Activated CD8-positive, alpha-beta T cell treated with anti-CD3 and anti-CD28 coated beads for 36 hours (primary cell): ENCODE measurements around the gene COG4. TPM values are rescaled to one million over a fixed set of nuclear protein-coding genes. Genes with fewer than 3 reads are reported as not detected.

Source experiments
- ATAC-seq: fragments of 200-7000 bp; cut with Tn5 transposase; one replicate; pipeline ENCODE4 v1.10.0; 2021; ENCODE audit warnings: mild to moderate bottlenecking, moderate library complexity
- CTCF ChIA-PET: fragments of 350-600 bp; sonication (Branson Sonifier 250); formaldehyde crosslinking; loops from one replicate; lab custom pipeline; 2021; ENCODE audit warnings: antibody characterized with exemption; lab: Charles Lee
- POLR2A ChIA-PET: fragments of 350-600 bp; sonication (Branson Sonifier 250); formaldehyde crosslinking; loops from one replicate; lab custom pipeline; 2021; ENCODE audit warnings: antibody characterized with exemption; lab: Charles Lee
- DNase-seq: peaks from one replicate; pipeline ENCODE4 v3.0.0-alpha.2; 2020
- H3K27ac Mint-ChIP-seq: one replicate; pipeline ENCODE4 v1.8.0; 2021; ENCODE audit warnings: mild to moderate bottlenecking, mixed read lengths
- H3K27me3 Mint-ChIP-seq: one replicate; pipeline ENCODE4 v1.8.0; 2021; ENCODE audit warnings: mixed read lengths
- H3K36me3 Mint-ChIP-seq: one replicate; pipeline ENCODE4 v1.8.0; 2021; ENCODE audit warnings: low read depth, mixed read lengths
- H3K4me1 Mint-ChIP-seq: one replicate; pipeline ENCODE4 v1.8.0; 2021; ENCODE audit warnings: low read depth, mixed read lengths
- H3K4me3 Mint-ChIP-seq: one replicate; pipeline ENCODE4 v1.8.0; 2021; ENCODE audit warnings: mild to moderate bottlenecking, moderate library complexity, mixed read lengths
- H3K9me3 Mint-ChIP-seq: one replicate; pipeline ENCODE4 v1.8.0; 2021; ENCODE audit warnings: mixed read lengths
- intact Hi-C: fragments of 100-400 bp; cut with micrococcal nuclease; formaldehyde crosslinking; loops from one replicate; pipeline ENCODE4 v1.10.0; 2022
- total RNA-seq, 2 experiments: library from RNA; stranded (reverse); gene quantifications; one replicate each; pipeline ENCODE4 v1.2.3, GENCODE V29; 2021
- TF ChIP-seq, protein P1 (sequence below): fragments of 200-600 bp; IDR thresholded peaks from one replicate; pipeline ENCODE4 v1.8.0; 2022; ENCODE audit warnings: antibody characterized with exemption, mild to moderate bottlenecking

Gene COG4
- total RNA-seq, 2 experiments from 2014 or later = 38.0 to 39.0 TPM

DNA sequence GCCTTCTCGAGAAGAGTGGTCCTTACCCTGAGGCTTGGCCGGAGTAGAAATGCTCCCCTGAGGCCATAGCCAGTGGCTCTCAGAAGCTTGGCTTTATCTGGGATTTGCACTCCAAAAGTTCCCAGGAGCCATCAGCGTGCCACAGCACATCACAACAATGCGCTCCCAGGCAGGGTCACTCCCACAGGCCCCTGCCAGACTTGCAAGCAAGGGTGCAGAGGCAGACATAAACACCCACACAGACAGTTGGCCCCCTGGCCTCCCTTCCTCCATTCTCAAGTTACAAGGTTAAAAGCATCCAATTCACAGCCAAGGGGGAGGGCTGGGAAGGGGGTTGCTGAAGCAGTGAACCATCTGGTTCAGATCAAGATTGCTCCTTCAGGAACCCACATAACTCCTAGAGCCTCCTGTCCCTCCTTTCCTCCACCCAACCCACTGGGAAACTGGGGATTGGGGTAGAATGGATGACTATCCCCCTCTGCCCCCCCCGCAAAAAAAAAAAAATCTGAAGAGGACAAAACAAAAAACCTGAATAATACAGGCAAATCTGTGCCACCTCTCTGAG lies 86.3 kb downstream of the COG4 start:
- POLR2A ChIA-PET = interaction anchor here (0.9 to 3.0 kb wide), 5 partner anchors 13 to 86 kb away, joined by 3 to 23 read pairs (median 5); partner anchors contain the start of gene COG4

DNA sequence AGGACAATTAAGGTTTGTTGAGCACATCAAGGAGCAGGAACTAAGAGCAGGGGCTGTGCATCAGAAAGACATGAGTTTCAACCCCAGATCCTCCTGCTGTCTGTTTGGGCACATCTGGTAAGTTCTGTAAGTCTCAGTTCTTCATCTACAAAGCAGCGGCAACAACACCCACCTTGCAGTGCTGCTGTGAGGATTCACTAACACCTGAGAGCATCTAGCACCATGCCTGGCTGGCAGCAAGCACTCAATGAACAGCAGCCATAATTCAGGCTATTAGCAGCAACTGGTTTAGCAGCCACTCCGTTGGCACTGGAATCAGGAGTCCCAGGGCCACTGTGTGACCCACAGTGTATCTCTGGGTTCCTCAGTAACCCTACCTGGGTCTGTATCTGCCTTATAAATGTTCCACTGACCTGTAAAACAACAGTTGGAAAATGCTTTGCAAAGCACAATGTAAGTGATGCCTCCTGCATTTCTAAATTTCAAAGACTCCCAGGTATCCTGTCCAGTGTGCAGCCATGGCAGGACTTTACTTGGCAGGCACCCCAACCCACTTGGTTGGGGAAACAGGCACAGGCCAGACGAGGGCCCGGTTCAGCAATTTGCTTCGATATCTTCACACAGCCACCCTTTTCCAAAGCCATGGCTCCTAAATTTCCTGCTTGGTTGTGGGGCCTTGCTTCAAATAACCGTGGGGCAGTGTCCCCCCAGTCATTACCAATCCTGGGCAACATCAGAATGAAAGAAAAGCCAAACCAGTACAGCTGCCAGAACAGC lies 88.7 kb downstream of the COG4 start:
- TF ChIP-seq, protein P1, sequence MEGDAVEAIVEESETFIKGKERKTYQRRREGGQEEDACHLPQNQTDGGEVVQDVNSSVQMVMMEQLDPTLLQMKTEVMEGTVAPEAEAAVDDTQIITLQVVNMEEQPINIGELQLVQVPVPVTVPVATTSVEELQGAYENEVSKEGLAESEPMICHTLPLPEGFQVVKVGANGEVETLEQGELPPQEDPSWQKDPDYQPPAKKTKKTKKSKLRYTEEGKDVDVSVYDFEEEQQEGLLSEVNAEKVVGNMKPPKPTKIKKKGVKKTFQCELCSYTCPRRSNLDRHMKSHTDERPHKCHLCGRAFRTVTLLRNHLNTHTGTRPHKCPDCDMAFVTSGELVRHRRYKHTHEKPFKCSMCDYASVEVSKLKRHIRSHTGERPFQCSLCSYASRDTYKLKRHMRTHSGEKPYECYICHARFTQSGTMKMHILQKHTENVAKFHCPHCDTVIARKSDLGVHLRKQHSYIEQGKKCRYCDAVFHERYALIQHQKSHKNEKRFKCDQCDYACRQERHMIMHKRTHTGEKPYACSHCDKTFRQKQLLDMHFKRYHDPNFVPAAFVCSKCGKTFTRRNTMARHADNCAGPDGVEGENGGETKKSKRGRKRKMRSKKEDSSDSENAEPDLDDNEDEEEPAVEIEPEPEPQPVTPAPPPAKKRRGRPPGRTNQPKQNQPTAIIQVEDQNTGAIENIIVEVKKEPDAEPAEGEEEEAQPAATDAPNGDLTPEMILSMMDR = no peak
- ChIA-PET CTCF (no interaction called here), POLR2A (interaction anchor here (1.2 kb wide), 1 partner anchor 54 kb away, joined by 8 read pairs; no protein-coding TSS in a partner anchor)
- Mint-ChIP-seq H3K9me3 (no peaks in the 10 kb centered on the region), H3K4me3 (no peak overlapping the region), H3K27ac (no peak overlapping the region), H3K4me1 (peaks cover 74% of the 10 kb centered on the region), H3K36me3 (peaks cover 8% of the 10 kb centered on the region), H3K27me3 (no peaks in the 10 kb centered on the region)
- ATAC-seq = no peak
- DNase-seq = no peak
- intact Hi-C loops = loop anchor here (5.0 kb wide), 1 partner anchor 52 kb away; no protein-coding TSS in a partner anchor

More for the DNA sequence above, 86.3 kb downstream of the COG4 start:
- ATAC-seq = no peak
- Mint-ChIP-seq H3K27me3 (no peaks in the 10 kb centered on the region), H3K36me3 (peaks cover 8% of the 10 kb centered on the region), H3K4me1 (peaks cover 57% of the 10 kb centered on the region), H3K4me3 (peak overlapping the region; percentile 95), H3K9me3 (no peaks in the 10 kb centered on the region), H3K27ac (peak overlapping the region; percentile 86)
- intact Hi-C loops = loop anchor here (5.0 kb wide), 1 partner anchor 55 kb away; no protein-coding TSS in a partner anchor
- peak; percentile 48 for DNase-seq
- CTCF ChIA-PET = interaction anchor here (1.0 to 1.5 kb wide), 3 partner anchors 28 to 69 kb away, joined by 3 read pairs; no protein-coding TSS in a partner anchor
- TF ChIP-seq, protein P1 = no peak

DNA sequence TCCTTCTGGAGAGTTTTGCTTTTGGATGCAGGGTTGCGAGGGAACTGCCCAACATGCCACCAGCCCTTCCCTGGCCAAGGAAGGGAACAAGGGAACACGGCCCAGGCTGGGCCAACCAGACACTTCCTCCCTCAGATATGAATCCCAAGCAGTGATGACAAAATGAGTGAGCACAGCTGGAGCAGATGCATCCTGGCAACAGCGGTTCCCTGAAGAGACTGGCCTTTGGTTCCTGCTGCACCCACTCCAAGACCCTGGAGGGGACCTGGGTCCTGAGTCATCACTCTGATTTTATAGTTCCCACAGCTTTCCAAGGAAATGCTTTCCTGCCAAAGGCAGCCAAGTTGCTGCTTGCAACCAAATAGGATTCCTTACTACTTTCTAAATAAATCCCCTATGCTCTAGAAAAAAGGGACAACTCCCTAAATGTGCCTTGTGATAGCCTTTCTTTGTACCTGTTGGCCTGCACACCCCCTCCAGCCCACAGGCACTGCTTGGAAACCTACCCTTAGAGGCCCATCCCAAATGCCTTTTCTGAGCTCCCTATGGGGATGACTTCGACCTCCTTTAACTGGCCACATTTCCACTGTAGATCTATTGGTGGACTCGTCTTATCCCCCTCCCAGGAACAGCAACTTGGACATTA lies 89.8 kb downstream of the COG4 start:
- Mint-ChIP-seq H3K36me3 (peaks cover 8% of the 10 kb centered on the region), H3K9me3 (no peaks in the 10 kb centered on the region), H3K4me1 (peaks cover 76% of the 10 kb centered on the region), H3K27ac (peak overlapping the region; percentile 4), H3K27me3 (no peaks in the 10 kb centered on the region), H3K4me3 (no peak overlapping the region)
- ChIA-PET POLR2A (interaction anchor here (1.0 kb wide), 1 partner anchor 14 kb away, joined by 4 read pairs; no protein-coding TSS in a partner anchor), CTCF (interaction anchor here (0.6 to 1.0 kb wide), 3 partner anchors 39 to 1765 kb away, joined by 3 to 5 read pairs (median 3); no protein-coding TSS in a partner anchor)
- intact Hi-C loops = no loop called here
- DNase-seq (no peak), ATAC-seq (no peak)
- TF ChIP-seq, protein P1 = no peak

DNA sequence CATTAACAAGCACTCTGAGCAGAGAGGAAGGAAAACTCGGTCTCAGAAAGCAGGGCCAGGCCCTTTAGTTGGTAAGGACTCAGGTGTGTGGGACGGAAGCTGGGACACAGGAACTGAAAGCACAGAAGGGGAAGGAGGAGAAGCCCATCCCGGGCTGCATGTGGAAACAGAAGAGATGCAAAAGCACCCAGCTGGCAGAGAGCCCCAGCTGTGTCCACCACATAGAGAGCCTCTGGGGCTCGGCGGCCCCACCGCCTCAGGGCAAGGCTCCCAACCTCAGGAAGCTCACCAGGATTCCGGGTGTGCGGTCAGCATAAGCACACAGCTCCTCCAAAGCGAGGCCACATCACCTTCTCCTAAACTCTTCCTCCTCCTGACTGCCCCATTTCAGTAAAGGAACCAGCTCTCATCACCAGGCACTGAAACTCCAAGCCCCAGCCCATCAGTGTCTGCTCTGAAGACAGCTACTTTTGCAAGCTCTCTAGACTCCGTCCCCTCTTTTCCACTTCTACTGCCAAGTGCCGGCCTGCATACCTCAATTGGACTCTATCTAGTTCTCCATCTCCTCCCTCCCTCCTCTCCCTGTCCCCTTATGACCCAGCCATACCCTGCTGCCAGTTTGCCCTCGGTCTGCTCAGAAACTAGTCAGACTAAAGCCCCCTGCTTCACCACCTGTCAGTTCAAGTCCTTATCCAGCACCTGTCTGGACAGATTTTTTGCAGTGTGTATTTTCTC lies 90.5 kb downstream of the COG4 start:
- no peak overlapping the region for H3K4me3 Mint-ChIP-seq
- peak overlapping the region; percentile 47 for H3K27ac Mint-ChIP-seq
- POLR2A ChIA-PET = interaction anchor here (1.0 kb wide), 1 partner anchor 14 kb away, joined by 4 read pairs; no protein-coding TSS in a partner anchor
- CTCF ChIA-PET = interaction anchor here (0.7 to 1.3 kb wide), 4 partner anchors 21 to 1765 kb away, joined by 3 to 5 read pairs (median 3); partner anchors contain the start of gene FCSK
- intact Hi-C loops = no loop called here
- no peak for ATAC-seq
- no peak for DNase-seq
- peaks cover 79% of the 10 kb centered on the region for H3K4me1 Mint-ChIP-seq
- H3K27me3 Mint-ChIP-seq = no peaks in the 10 kb centered on the region
- TF ChIP-seq, protein P1 = no peak
- no peaks in the 10 kb centered on the region for H3K9me3 Mint-ChIP-seq
- H3K36me3 Mint-ChIP-seq = peaks cover 8% of the 10 kb centered on the region
